Activated naive CD4-positive, alpha-beta T cell treated with anti-CD3 and anti-CD28 coated beads, Interleukin-2, amount 10 ng/mL, durations not matched to agents 7 days and 5 days (primary cell): ENCODE measurements around the gene PALD1.
"Not testable (repeated sequence)": the region's sequence is repeated elsewhere in the genome, so short reads cannot be mapped to it uniquely, and the experiment has no call there.

Experiments used
- CTCF ChIA-PET: fragments of 350-600 bp; sonication (Branson Sonifier 250); formaldehyde crosslinking; loops from one replicate; lab custom pipeline; 2021; ENCODE audit warnings: antibody characterized with exemption; lab: Charles Lee
- DNase-seq: peaks from one replicate; pipeline ENCODE4 v3.0.0-alpha.2; 2020
- H3K27ac Mint-ChIP-seq: one replicate; pipeline ENCODE4 v1.8.0; 2021; ENCODE audit warnings: mild to moderate bottlenecking, moderate library complexity, mixed read lengths
- H3K27me3 Mint-ChIP-seq: one replicate; pipeline ENCODE4 v1.8.0; 2021; ENCODE audit warnings: mild to moderate bottlenecking, mixed read lengths
- H3K36me3 Mint-ChIP-seq: one replicate; pipeline ENCODE4 v1.8.0; 2021; ENCODE audit warnings: mixed read lengths
- H3K4me1 Mint-ChIP-seq: one replicate; pipeline ENCODE4 v1.8.0; 2021; ENCODE audit warnings: mixed read lengths
- H3K4me3 Mint-ChIP-seq: one replicate; pipeline ENCODE4 v1.8.0; 2021; ENCODE audit warnings: mild to moderate bottlenecking, moderate library complexity, mixed read lengths
- H3K9me3 Mint-ChIP-seq: one replicate; pipeline ENCODE4 v1.8.0; 2021; ENCODE audit warnings: mixed read lengths

PALD1 gene

GRCh38 chr10:70601746-70602145 lies 123.2 kb downstream of the PALD1 start:
- peak overlapping the region; percentile 91 for H3K27ac Mint-ChIP-seq
- H3K9me3 Mint-ChIP-seq: no peaks in the 10 kb centered on the region
- peak overlapping the region; percentile 91 for H3K4me3 Mint-ChIP-seq
- H3K4me1 Mint-ChIP-seq: peaks cover 36% of the 10 kb centered on the region
- CTCF ChIA-PET: interaction anchor here (1.3 to 1.6 kb wide), 2 partner anchors 52 to 155 kb away, joined by 3 read pairs; no protein-coding TSS in a partner anchor
- peaks cover 6% of the 10 kb centered on the region for H3K27me3 Mint-ChIP-seq
- peak; percentile 31 for DNase-seq
- peaks cover 25% of the 10 kb centered on the region for H3K36me3 Mint-ChIP-seq

GRCh38 chr10:70602665-70603448 lies 124.3 kb downstream of the PALD1 start, which contains the start of gene PRF1:
Gene PRF1 (minus strand): TSS chr10:70602741. CDS start chr10:70600902, 1,839 bp downstream.
- Mint-ChIP-seq H3K27ac (peak within 1 kb of the TSS; percentile 91), H3K4me1 (peaks cover 42% of the 10 kb centered on the region), H3K36me3 (peaks cover 13% of the 10 kb centered on the region), H3K27me3 (peaks cover 6% of the 10 kb centered on the region), H3K9me3 (no peaks in the 10 kb centered on the region), H3K4me3 (peak within 1 kb of the TSS; percentile 91)
- CTCF ChIA-PET: interaction anchor here (1.0 to 1.6 kb wide), 4 partner anchors 43 to 154 kb away, joined by 3 to 4 read pairs (median 3); no protein-coding TSS in a partner anchor
- DNase-seq: peak; percentile 91

GRCh38 chr10:70603449-70603801 lies 124.9 kb downstream of the PALD1 start:
- Mint-ChIP-seq H3K27me3 (peaks cover 6% of the 10 kb centered on the region), H3K4me3 (peak overlapping the region; percentile 91), H3K9me3 (no peaks in the 10 kb centered on the region), H3K36me3 (peaks cover 12% of the 10 kb centered on the region), H3K4me1 (peaks cover 42% of the 10 kb centered on the region), H3K27ac (peak overlapping the region; percentile 91)
- CTCF ChIA-PET: interaction anchor here (1.2 kb wide), 1 partner anchor 44 kb away, joined by 3 read pairs; no protein-coding TSS in a partner anchor
- DNase-seq: no peak

GRCh38 chr10:70604106-70604505 lies 125.5 kb downstream of the PALD1 start:
- no peak overlapping the region for H3K4me3 Mint-ChIP-seq
- H3K27ac Mint-ChIP-seq: no peak overlapping the region
- peaks cover 40% of the 10 kb centered on the region for H3K4me1 Mint-ChIP-seq

GRCh38 chr10:70605161-70605560 lies 126.6 kb downstream of the PALD1 start:
- no peak for DNase-seq
- Mint-ChIP-seq H3K36me3 (peaks cover 3% of the 10 kb centered on the region), H3K27me3 (peaks cover 6% of the 10 kb centered on the region), H3K9me3 (no peaks in the 10 kb centered on the region), H3K4me1 (peaks cover 40% of the 10 kb centered on the region), H3K27ac (no peak overlapping the region), H3K4me3 (no peak overlapping the region)
- CTCF ChIA-PET: no interaction called here

More at GRCh38 chr10:70604106-70604505, 125.5 kb downstream of the PALD1 start:
- no peaks in the 10 kb centered on the region for H3K9me3 Mint-ChIP-seq
- H3K36me3 Mint-ChIP-seq: peaks cover 8% of the 10 kb centered on the region
- H3K27me3 Mint-ChIP-seq: peaks cover 6% of the 10 kb centered on the region
- no peak for DNase-seq
- CTCF ChIA-PET: interaction anchor here (1.0 to 1.2 kb wide), 2 partner anchors 15 to 45 kb away, joined by 3 read pairs; no protein-coding TSS in a partner anchor

GRCh38 chr10:70607936-70608335 lies 129.4 kb downstream of the PALD1 start:
- H3K4me1 Mint-ChIP-seq: peaks cover 24% of the 10 kb centered on the region
- peaks cover 9% of the 10 kb centered on the region for H3K27me3 Mint-ChIP-seq
- CTCF ChIA-PET: no interaction called here
- no peaks in the 10 kb centered on the region for H3K9me3 Mint-ChIP-seq
- no peak overlapping the region for H3K27ac Mint-ChIP-seq
- no peaks in the 10 kb centered on the region for H3K36me3 Mint-ChIP-seq
- no peak overlapping the region for H3K4me3 Mint-ChIP-seq
- no peak for DNase-seq

GRCh38 chr10:70613941-70614340 lies 135.4 kb downstream of the PALD1 start:
- CTCF ChIA-PET: interaction anchor here (1.1 kb wide), 1 partner anchor 55 kb away, joined by 3 read pairs; no protein-coding TSS in a partner anchor
- Mint-ChIP-seq H3K9me3 (no peaks in the 10 kb centered on the region), H3K36me3 (no peaks in the 10 kb centered on the region), H3K27ac (no peak overlapping the region), H3K4me3 (no peak overlapping the region), H3K4me1 (peaks cover 19% of the 10 kb centered on the region), H3K27me3 (peaks cover 12% of the 10 kb centered on the region)
- no peak for DNase-seq

- not testable (repeated sequence) for DNase-seq, H3K9me3 Mint-ChIP-seq, H3K36me3 Mint-ChIP-seq, H3K27ac Mint-ChIP-seq, H3K4me3 Mint-ChIP-seq
- CTCF ChIA-PET: interaction anchor here (1.1 kb wide), 1 partner anchor 55 kb away, joined by 3 read pairs; no protein-coding TSS in a partner anchor
- Mint-ChIP-seq H3K4me1 (peaks cover 19% of the 10 kb centered on the region), H3K27me3 (peaks cover 12% of the 10 kb centered on the region)
These were observed 135.8 kb downstream of the PALD1 start for GRCh38 chr10:70614364-70614763.

GRCh38 chr10:70615211-70615610 lies 136.6 kb downstream of the PALD1 start:
- DNase-seq: no peak
- Mint-ChIP-seq H3K36me3 (no peaks in the 10 kb centered on the region), H3K9me3 (peaks cover 7% of the 10 kb centered on the region), H3K4me3 (no peak overlapping the region), H3K27me3 (peaks cover 12% of the 10 kb centered on the region), H3K27ac (no peak overlapping the region), H3K4me1 (peaks cover 19% of the 10 kb centered on the region)
- CTCF ChIA-PET: no interaction called here

- DNase-seq: no peak
- H3K27ac Mint-ChIP-seq: no peak overlapping the region
- CTCF ChIA-PET: no interaction called here
- H3K4me3 Mint-ChIP-seq: no peak overlapping the region
- H3K4me1 Mint-ChIP-seq: peaks cover 16% of the 10 kb centered on the region
- peaks cover 10% of the 10 kb centered on the region for H3K9me3 Mint-ChIP-seq
- H3K36me3 Mint-ChIP-seq: no peaks in the 10 kb centered on the region
- H3K27me3 Mint-ChIP-seq: peaks cover 8% of the 10 kb centered on the region
These were observed 137.4 kb downstream of the PALD1 start for GRCh38 chr10:70615784-70616522.

GRCh38 chr10:70616761-70617160 lies 138.2 kb downstream of the PALD1 start:
- H3K36me3 Mint-ChIP-seq: no peaks in the 10 kb centered on the region
- peaks cover 15% of the 10 kb centered on the region for H3K4me1 Mint-ChIP-seq
- H3K27ac Mint-ChIP-seq: no peak overlapping the region
- DNase-seq: no peak
- peaks cover 8% of the 10 kb centered on the region for H3K27me3 Mint-ChIP-seq
- H3K4me3 Mint-ChIP-seq: no peak overlapping the region
- CTCF ChIA-PET: no interaction called here
- H3K9me3 Mint-ChIP-seq: peaks cover 11% of the 10 kb centered on the region
